ENCODE data around the gene SND1. TPM values are rescaled to one million over a fixed set of nuclear protein-coding genes. Genes with fewer than 3 reads are reported as not detected.

Gene SND1
- total RNA-seq, 1 experiment from 2014 or later = 274 TPM

GRCh38 chr7:127967281-127967680 is 315.3 kb downstream of the SND1 start:
- no peak overlapping the region for H3K4me3 Mint-ChIP-seq (ENCODE audit: unreplicated experiment)
- intact Hi-C loops (cut with micrococcal nuclease; ENCODE audit: unreplicated experiment) = no loop called here
- TF ChIP-seq CTCF (IDR thresholded peaks at IDR 0.05; ENCODE audit: insufficient read depth in 1 of 2, low read depth in 1 of 2, low read length in 1 of 2, severe bottlenecking in 1 of 2, unreplicated experiment in 1 of 2) = no peak
- Histone ChIP-seq H3K36me3 (ENCODE audit: control insufficient read depth, insufficient read depth, low read length) (no peaks in the 10 kb centered on the region), H3K4me3 (ENCODE audit: low read depth, low read length) (no peak overlapping the region), H3K9me3 (no peaks in the 10 kb centered on the region), H3K27me3 (replicated peaks; ENCODE audit: control insufficient read depth, insufficient read depth, low read length) (no peaks in the 10 kb centered on the region), H3K4me1 (no peaks in the 10 kb centered on the region)
- ChIA-PET CTCF (no interaction called here), POLR2A (no interaction called here)
- BruUV-seq (replicated peaks) = no TSS peak
- no peaks in the 10 kb centered on the region for H3K27me3 Mint-ChIP-seq (ENCODE audit: insufficient read depth, unreplicated experiment)
- no peaks in the 10 kb centered on the region for H3K4me1 Mint-ChIP-seq (ENCODE audit: low read depth, unreplicated experiment)
- no peak overlapping the region for H3K27ac Mint-ChIP-seq (ENCODE audit: unreplicated experiment)
- peaks cover 29% of the 10 kb centered on the region for H3K36me3 Mint-ChIP-seq (ENCODE audit: insufficient read depth, unreplicated experiment)
- no peaks in the 10 kb centered on the region for H3K9me3 Mint-ChIP-seq (ENCODE audit: unreplicated experiment)
- no peak for DNase-seq

DNA sequence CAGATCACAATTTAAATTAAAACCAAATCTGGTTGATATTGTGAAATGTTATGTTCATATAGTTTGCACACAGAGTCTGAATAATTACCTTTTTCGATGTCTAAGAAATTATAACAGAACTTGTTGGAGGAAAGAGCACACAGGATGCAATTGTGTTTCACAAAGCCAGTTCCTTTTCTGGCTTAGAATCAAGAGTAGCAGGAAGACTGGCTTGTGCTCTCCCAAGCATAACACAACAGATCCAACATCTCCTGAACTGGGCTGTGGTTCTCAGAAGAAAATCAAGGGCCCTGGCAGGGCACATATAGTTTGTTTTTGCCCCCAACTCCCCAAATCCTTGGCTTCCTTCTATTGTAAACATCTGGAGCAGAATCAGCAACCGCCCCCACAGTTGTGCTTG is 316.6 kb downstream of the SND1 start:
- intact Hi-C loops (cut with micrococcal nuclease; ENCODE audit: unreplicated experiment) = no loop called here
- Mint-ChIP-seq H3K27me3 (ENCODE audit: insufficient read depth, unreplicated experiment) (no peaks in the 10 kb centered on the region), H3K27ac (ENCODE audit: unreplicated experiment) (no peak overlapping the region), H3K4me1 (ENCODE audit: low read depth, unreplicated experiment) (no peaks in the 10 kb centered on the region), H3K9me3 (ENCODE audit: unreplicated experiment) (no peaks in the 10 kb centered on the region), H3K36me3 (ENCODE audit: insufficient read depth, unreplicated experiment) (peaks cover 33% of the 10 kb centered on the region), H3K4me3 (ENCODE audit: unreplicated experiment) (no peak overlapping the region)
- POLR2A ChIA-PET = no interaction called here
- no TSS peak for BruUV-seq (replicated peaks)
- no peak overlapping the region for H3K4me3 ChIP-seq (ENCODE audit: low read depth, low read length)
- no peaks in the 10 kb centered on the region for H3K36me3 ChIP-seq (ENCODE audit: control insufficient read depth, insufficient read depth, low read length)
- CTCF ChIA-PET = no interaction called here
- no peaks in the 10 kb centered on the region for H3K27me3 ChIP-seq (replicated peaks; ENCODE audit: control insufficient read depth, insufficient read depth, low read length)
- no peaks in the 10 kb centered on the region for H3K9me3 ChIP-seq
- DNase-seq = no peak
- no peak for TF ChIP-seq CTCF (IDR thresholded peaks at IDR 0.05; ENCODE audit: insufficient read depth in 1 of 2, low read depth in 1 of 2, low read length in 1 of 2, severe bottlenecking in 1 of 2, unreplicated experiment in 1 of 2)
- H3K4me1 ChIP-seq = no peaks in the 10 kb centered on the region

DNA sequence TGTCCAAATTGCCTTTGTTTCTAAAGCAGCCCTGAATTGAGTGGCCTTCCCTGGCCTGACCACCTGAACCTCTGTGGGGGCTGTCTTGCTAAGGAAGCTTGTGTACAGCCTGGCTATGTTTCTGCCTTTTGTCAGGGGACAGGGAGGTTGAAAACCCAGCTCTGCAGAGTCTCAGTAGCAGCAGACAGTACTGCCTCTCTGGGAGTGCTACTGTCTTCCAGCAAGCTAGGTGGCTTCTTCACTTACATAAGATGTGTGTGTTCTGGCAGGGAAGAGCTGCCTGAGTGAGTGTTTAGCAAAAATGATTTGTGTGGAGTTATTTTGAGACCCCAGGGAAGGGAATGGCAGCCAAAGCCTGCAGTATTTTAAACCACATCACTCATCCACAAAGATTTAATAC is 321.8 kb downstream of the SND1 start:
- Histone ChIP-seq H3K27me3 (replicated peaks; ENCODE audit: control insufficient read depth, insufficient read depth, low read length) (no peaks in the 10 kb centered on the region), H3K36me3 (ENCODE audit: control insufficient read depth, insufficient read depth, low read length) (no peaks in the 10 kb centered on the region; the same call in 1 of the 2 replicates), H3K4me1 (no peaks in the 10 kb centered on the region), H3K4me3 (ENCODE audit: low read depth, low read length) (no peak overlapping the region), H3K9me3 (peaks cover 17% of the 10 kb centered on the region)
- DNase-seq = no peak
- Mint-ChIP-seq H3K4me1 (ENCODE audit: low read depth, unreplicated experiment) (peaks cover 8% of the 10 kb centered on the region), H3K36me3 (ENCODE audit: insufficient read depth, unreplicated experiment) (peaks cover 73% of the 10 kb centered on the region), H3K4me3 (ENCODE audit: unreplicated experiment) (no peak overlapping the region), H3K27ac (ENCODE audit: unreplicated experiment) (no peak overlapping the region), H3K27me3 (ENCODE audit: insufficient read depth, unreplicated experiment) (no peaks in the 10 kb centered on the region), H3K9me3 (ENCODE audit: unreplicated experiment) (peaks cover 19% of the 10 kb centered on the region)
- TF ChIP-seq CTCF (IDR thresholded peaks at IDR 0.05; ENCODE audit: insufficient read depth in 1 of 2, low read depth in 1 of 2, low read length in 1 of 2, severe bottlenecking in 1 of 2, unreplicated experiment in 1 of 2) = no peak
- no TSS peak for BruUV-seq (replicated peaks)
- POLR2A ChIA-PET = no interaction called here
- intact Hi-C loops (cut with micrococcal nuclease; ENCODE audit: unreplicated experiment) = no loop called here
- CTCF ChIA-PET = no interaction called here
